CD4-positive, alpha-beta T cell treated with Interleukin-17A for 4 hours (primary cell): ENCODE results near the gene HOXA1.
"Not testable (repeated sequence)": the region's sequence is repeated elsewhere in the genome, so short reads cannot be mapped to it uniquely, and the experiment has no call there.

Source experiments
- DNase-seq: peaks from one replicate; pipeline ENCODE4 v3.0.0-alpha.2; 2020; ENCODE audit warnings: mixed read lengths

Gene HOXA1

GRCh38 chr7:27045066-27045465, 50.7 kb downstream of the HOXA1 start:
- DNase-seq, result not testable (repeated sequence)
